Measurements from ENCODE around the gene ARHGAP6. TPM values are rescaled to one million over a fixed set of nuclear protein-coding genes. Genes with fewer than 3 reads are reported as not detected.

ARHGAP6 gene
- total and polyA plus RNA-seq, 11 donors = 2.1 to 6.6 (median 2.5) TPM

DNA sequence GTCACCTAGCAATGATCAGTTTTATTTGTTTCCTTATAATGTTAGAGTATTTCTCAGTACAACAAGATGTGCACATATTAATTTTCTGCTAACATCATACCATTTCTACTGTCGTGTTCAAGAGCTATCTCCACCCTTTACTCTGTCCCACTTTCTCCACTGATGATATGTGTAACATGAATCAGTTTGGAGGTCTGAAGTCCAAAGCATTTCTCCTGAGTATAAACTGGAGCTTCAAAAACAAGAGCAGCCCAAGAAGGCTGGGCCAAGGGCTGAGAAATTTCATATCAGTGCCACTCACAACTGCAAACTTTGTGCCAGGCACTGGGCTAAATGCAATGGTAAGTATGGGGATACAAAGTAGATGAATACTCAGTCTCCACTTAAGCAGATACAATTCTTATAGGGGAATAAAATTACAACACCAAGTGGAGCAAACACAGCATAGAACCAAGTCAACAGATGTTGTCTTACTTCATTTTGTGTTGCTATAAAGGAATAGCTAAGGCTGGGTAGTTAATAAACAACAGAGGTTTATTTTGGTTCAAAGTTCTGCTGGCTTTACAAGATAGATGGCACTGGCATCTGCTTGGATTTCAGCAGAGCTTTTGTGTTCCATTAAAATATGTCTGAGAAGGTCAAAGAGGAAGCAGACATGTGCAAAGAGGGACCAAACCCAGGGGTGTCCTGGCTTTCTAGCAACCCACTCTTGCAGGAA lies 328.3 kb downstream of the ARHGAP6 start:
- Histone ChIP-seq H3K4me1 (peaks cover 0 to 6% (median 0%) of the 10 kb centered on the region in 12 donors), H3K9me3 (no peaks in the 10 kb centered on the region), H3K27ac (no peak overlapping the region), H3K27me3 (peaks cover 0 to 3% (median 0%) of the 10 kb centered on the region in 9 donors), H3K4me3 (no peak overlapping the region), H3K36me3 (no peaks in the 10 kb centered on the region)
- ATAC-seq = no peak
- WGBS, 4 donors = 46 to 93% (median 71%) methylated on average over 1 of the region's 1 CpG
- intact Hi-C loops (cut with DNase I) = no loop called here
- TF ChIP-seq POLR2A (IDR thresholded peaks at IDR 0.05) (no peak), CTCF (IDR thresholded peaks at IDR 0.05) (no peak)
- DNase-seq = no peak

DNA sequence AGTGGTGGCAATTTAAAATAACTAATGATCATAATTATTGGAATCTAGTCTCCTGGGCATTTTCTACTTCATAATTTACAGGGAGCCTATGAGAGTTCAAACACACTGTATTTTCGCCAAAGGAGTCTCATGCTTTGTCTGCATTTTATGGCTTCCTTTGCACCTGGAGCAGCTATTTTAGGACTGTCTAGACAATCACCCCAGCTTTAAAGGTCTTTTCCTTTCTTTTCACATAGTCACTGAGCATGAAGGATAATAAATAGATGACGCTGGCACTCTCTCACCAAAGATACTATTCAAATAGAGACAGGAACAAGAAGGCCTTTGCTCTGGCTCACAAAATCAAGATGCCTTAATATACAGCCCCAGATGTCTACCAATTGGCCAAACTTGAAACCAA lies 329.5 kb downstream of the ARHGAP6 start:
- Histone ChIP-seq H3K9me3 (no peaks in the 10 kb centered on the region), H3K4me1 (no peaks in the 10 kb centered on the region), H3K27me3 (peaks cover 0 to 3% (median 0%) of the 10 kb centered on the region in 9 donors), H3K27ac (no peak overlapping the region), H3K36me3 (no peaks in the 10 kb centered on the region), H3K4me3 (no peak overlapping the region)
- no peak for DNase-seq
- intact Hi-C loops (cut with DNase I) = no loop called here
- WGBS, 4 donors = 61 to 85% (median 68%) methylated on average over 2 of the region's 2 CpGs
- TF ChIP-seq POLR2A (IDR thresholded peaks at IDR 0.05) (no peak), CTCF (IDR thresholded peaks at IDR 0.05) (no peak)
- no peak for ATAC-seq

DNA sequence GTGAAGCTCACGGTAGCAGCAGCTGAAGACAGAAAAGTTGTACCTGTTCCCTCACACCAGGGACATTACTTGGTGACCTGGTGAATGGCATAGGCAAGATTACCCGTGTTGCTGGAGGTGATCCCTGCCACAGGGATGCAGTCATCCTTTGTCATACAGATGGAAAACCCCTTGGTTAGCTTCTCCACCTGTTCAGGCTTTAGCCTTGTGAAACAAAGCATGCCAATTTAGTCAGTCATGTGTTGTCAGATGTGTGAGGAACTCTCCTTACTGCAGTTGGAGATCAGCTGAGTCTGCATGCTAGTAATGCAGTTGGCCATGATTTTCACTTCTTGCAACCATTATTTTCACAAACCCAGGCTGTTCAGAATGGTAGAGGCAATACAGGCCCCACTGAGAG lies 331.6 kb downstream of the ARHGAP6 start:
- DNase-seq (no peak), ATAC-seq (no peak)
- Histone ChIP-seq H3K4me1 (no peaks in the 10 kb centered on the region), H3K36me3 (no peaks in the 10 kb centered on the region), H3K27me3 (peaks cover 0 to 13% (median 0%) of the 10 kb centered on the region in 9 donors), H3K4me3 (no peak overlapping the region), H3K9me3 (no peaks in the 10 kb centered on the region), H3K27ac (no peak overlapping the region)
- intact Hi-C loops (cut with DNase I) = no loop called here
- no peak for TF ChIP-seq CTCF (IDR thresholded peaks at IDR 0.05)
- no peak for TF ChIP-seq POLR2A (IDR thresholded peaks at IDR 0.05)
- WGBS, 4 donors = 64 to 97% (median 83%) methylated on average over 2 of the region's 2 CpGs

GRCh38 chrX:11331788-11332187 lies 333.9 kb downstream of the ARHGAP6 start:
- no peak for ATAC-seq
- no peak overlapping the region for H3K27ac ChIP-seq
- 66 to 97% (median 85%) methylated on average over 2 of the region's 2 CpGs for WGBS, 4 donors
- no peak for DNase-seq
- no peaks in the 10 kb centered on the region for H3K9me3 ChIP-seq
- intact Hi-C loops (cut with DNase I) = no loop called here
- H3K4me3 ChIP-seq = no peak overlapping the region
- H3K36me3 ChIP-seq = no peaks in the 10 kb centered on the region
- TF ChIP-seq CTCF (IDR thresholded peaks at IDR 0.05) (no peak), POLR2A (IDR thresholded peaks at IDR 0.05) (no peak)
- no peaks in the 10 kb centered on the region for H3K4me1 ChIP-seq
- peaks cover 0 to 13% (median 0%) of the 10 kb centered on the region in 9 donors for H3K27me3 ChIP-seq

All from heart left ventricle (tissue), 16 donors.